ENCODE measurements around the gene RRP8. TPM values are rescaled to one million over a fixed set of nuclear protein-coding genes. Genes with fewer than 3 reads are reported as not detected.
A peak's percentile ranks its signal among the peaks of the same experiment; 100 is the strongest.

Gene RRP8
- total RNA-seq, 6 donors from 2014 or later = 13.4 to 25.2 (median 22.1) TPM

DNA sequence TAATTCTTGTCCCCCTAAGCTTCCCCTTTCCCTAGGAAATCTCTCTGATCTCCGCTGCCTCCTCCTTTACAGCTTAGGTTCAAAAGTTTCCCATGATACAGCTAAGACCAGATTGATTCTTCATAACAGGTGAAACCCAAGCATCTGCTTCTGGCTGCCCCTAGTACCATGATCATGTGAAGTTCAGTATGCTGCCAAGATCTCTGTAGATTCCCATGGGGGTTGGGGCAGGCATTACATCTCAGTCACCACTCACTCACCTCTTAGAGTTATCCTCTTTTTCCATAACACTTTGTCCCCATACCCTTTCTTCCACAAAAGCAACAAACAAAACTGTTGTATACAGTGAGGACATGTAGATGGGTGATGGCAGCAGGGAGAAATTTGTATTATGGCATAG lies 44.0 kb downstream of the RRP8 start:
- 100% methylated on average over 1 of the region's 1 CpG for WGBS, 2 donors

GRCh38 chr11:6557761-6558674 lies 45.4 kb downstream of the RRP8 start:
- no peaks in the 10 kb centered on the region for H3K27me3 ChIP-seq
- no peaks in the 10 kb centered on the region for H3K9me3 ChIP-seq
- 96 to 97% methylated on average over 11 to 14 of the region's 14 CpGs for WGBS, 2 donors
- TF ChIP-seq EP300 (IDR thresholded peaks at IDR 0.05) (no peak), POLR2AphosphoS5 (IDR thresholded peaks at IDR 0.05) (no peak), POLR2A (IDR thresholded peaks at IDR 0.05) (no peak), CTCF (IDR thresholded peaks at IDR 0.05) (no peak)
- no peak for DNase-seq
- H3K36me3 ChIP-seq = no peaks in the 10 kb centered on the region
- ATAC-seq (ENCODE audit: low FRiP score in 2 of 2) = no peak
- no peak overlapping the region for H3K27ac ChIP-seq
- H3K4me1 ChIP-seq = no peaks in the 10 kb centered on the region
- no peak overlapping the region for H3K4me3 ChIP-seq

More for the DNA sequence above, 44.0 kb downstream of the RRP8 start:
- H3K27me3 ChIP-seq = no peaks in the 10 kb centered on the region
- no peak for DNase-seq
- no peaks in the 10 kb centered on the region for H3K4me1 ChIP-seq
- no peaks in the 10 kb centered on the region for H3K36me3 ChIP-seq
- H3K4me3 ChIP-seq = no peak overlapping the region
- TF ChIP-seq CTCF (IDR thresholded peaks at IDR 0.05) (no peak), POLR2A (IDR thresholded peaks at IDR 0.05) (no peak), POLR2AphosphoS5 (IDR thresholded peaks at IDR 0.05) (no peak), EP300 (IDR thresholded peaks at IDR 0.05) (no peak)
- no peak for ATAC-seq (ENCODE audit: low FRiP score in 2 of 2)
- H3K27ac ChIP-seq = no peak overlapping the region
- no peaks in the 10 kb centered on the region for H3K9me3 ChIP-seq

GRCh38 chr11:6557063-6557462 lies 46.4 kb downstream of the RRP8 start:
- no peak overlapping the region for H3K4me3 ChIP-seq
- ATAC-seq (ENCODE audit: low FRiP score in 2 of 2) (no peak), DNase-seq (no peak)
- H3K9me3 ChIP-seq = no peaks in the 10 kb centered on the region
- no peaks in the 10 kb centered on the region for H3K36me3 ChIP-seq
- H3K27ac ChIP-seq = no peak overlapping the region
- WGBS, 2 donors = 95% methylated on average over 11 of the region's 11 CpGs
- no peak for TF ChIP-seq POLR2AphosphoS5 (IDR thresholded peaks at IDR 0.05)
- no peak for TF ChIP-seq EP300 (IDR thresholded peaks at IDR 0.05)
- TF ChIP-seq CTCF (IDR thresholded peaks at IDR 0.05) = no peak
- no peak for TF ChIP-seq POLR2A (IDR thresholded peaks at IDR 0.05)
- no peaks in the 10 kb centered on the region for H3K27me3 ChIP-seq
- H3K4me1 ChIP-seq = no peaks in the 10 kb centered on the region

- ATAC-seq (ENCODE audit: low FRiP score in 2 of 2) (peak in 1 of 2 donors; percentile 46), DNase-seq (no peak)
- no peaks in the 10 kb centered on the region for H3K27me3 ChIP-seq
- H3K36me3 ChIP-seq = no peaks in the 10 kb centered on the region
- no peak overlapping the region for H3K27ac ChIP-seq
- WGBS, 2 donors = 90 to 91% methylated on average over 9 to 11 of the region's 11 CpGs
- H3K9me3 ChIP-seq = no peaks in the 10 kb centered on the region
- no peaks in the 10 kb centered on the region for H3K4me1 ChIP-seq
- no peak overlapping the region for H3K4me3 ChIP-seq
- no peak for TF ChIP-seq POLR2AphosphoS5 (IDR thresholded peaks at IDR 0.05)
- no peak for TF ChIP-seq CTCF (IDR thresholded peaks at IDR 0.05)
- no peak for TF ChIP-seq EP300 (IDR thresholded peaks at IDR 0.05)
- TF ChIP-seq POLR2A (IDR thresholded peaks at IDR 0.05) = no peak
Measured at GRCh38 chr11:6556139-6556949, 47.1 kb downstream of the RRP8 start.

All from upper lobe of left lung (tissue), 6 donors.